Activated CD4-positive, alpha-beta T cell treated with anti-CD3 and anti-CD28 coated beads, Interleukin-2, Interleukin-6, amounts not matched to agents 100 ng/mL and 50 ng/mL, durations not matched to agents 16 hours and 8 hours (primary cell): Measurements from ENCODE around the gene SUMO3.

Experiments used
- DNase-seq: peaks from one replicate; pipeline ENCODE4 v3.0.0-alpha.2; 2020

SUMO3 gene

GRCh38 chr21:44758781-44759627 lies 58.9 kb downstream of the SUMO3 start:
- DNase-seq = no peak

- no peak for DNase-seq
These were observed 59.7 kb downstream of the SUMO3 start for GRCh38 chr21:44758141-44758561.

- no peak for DNase-seq
These were observed 60.1 kb downstream of the SUMO3 start for GRCh38 chr21:44757731-44758130.

GRCh38 chr21:44756423-44757185 lies 61.3 kb downstream of the SUMO3 start:
- DNase-seq = no peak
